T-helper 22 cell (primary cell): ENCODE data around the gene DLGAP3.

ENCODE experiments used
- DNase-seq: peaks from one replicate; pipeline ENCODE4 v3.0.0-alpha.2; 2020; ENCODE audit warnings: low read depth

Gene DLGAP3

DNA sequence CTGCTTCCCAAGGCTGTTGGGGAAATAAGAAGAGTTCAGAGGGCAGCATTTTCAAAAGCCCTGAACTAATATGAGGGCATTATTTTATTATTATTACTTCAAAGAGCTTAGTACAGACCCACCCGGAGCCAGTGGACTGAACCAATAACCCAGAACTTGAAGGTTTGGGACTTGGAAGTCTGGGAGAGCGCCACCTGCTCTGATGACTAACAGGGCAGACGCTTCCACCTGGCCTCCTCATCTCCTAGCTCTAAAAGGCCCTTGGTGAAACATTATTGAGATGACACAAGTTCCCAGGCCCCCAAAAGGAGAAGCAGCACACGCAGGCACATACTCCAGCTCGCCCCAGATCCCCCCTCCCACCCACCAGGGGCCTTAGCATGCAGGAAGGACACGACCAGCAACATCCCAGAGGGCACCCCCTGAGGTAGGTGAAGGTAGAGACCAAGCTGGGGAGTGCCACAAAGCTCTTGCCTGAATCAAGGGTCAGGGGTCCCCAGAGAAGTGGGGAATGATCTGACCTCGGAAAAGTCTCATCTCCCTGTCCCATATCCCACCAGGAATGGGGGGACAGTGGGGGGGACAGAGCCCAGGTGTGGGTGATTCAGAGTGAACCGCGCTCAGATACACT lies 1.3 kb downstream of the DLGAP3 start:
- no peak for DNase-seq

GRCh38 chr1:34927316-34927715 lies 2.1 kb downstream of the DLGAP3 start:
- no peak for DNase-seq

GRCh38 chr1:34926894-34927293 lies 2.6 kb downstream of the DLGAP3 start:
- DNase-seq = no peak

DNA sequence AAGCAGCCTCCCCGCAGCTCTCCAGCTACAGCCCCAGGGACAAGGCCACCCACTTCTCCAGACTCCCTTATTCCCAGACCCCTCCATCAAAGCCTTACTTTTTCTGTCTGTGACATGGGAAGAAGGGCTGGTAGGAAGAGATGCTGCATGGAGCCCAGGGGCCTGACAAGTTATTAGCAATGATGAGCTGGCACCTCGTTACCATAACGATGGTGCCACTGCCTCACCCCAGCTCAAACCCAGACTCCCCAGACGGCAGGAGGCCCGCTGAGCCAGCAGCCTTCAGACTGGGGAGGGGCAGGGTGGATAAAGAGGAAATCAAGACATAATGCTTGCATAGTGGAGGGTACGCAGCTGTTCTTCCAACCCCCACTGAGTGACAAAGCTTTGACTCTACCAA lies 3.3 kb downstream of the DLGAP3 start:
- no peak for DNase-seq

GRCh38 chr1:34925730-34926129 lies 3.7 kb downstream of the DLGAP3 start:
- no peak for DNase-seq

DNA sequence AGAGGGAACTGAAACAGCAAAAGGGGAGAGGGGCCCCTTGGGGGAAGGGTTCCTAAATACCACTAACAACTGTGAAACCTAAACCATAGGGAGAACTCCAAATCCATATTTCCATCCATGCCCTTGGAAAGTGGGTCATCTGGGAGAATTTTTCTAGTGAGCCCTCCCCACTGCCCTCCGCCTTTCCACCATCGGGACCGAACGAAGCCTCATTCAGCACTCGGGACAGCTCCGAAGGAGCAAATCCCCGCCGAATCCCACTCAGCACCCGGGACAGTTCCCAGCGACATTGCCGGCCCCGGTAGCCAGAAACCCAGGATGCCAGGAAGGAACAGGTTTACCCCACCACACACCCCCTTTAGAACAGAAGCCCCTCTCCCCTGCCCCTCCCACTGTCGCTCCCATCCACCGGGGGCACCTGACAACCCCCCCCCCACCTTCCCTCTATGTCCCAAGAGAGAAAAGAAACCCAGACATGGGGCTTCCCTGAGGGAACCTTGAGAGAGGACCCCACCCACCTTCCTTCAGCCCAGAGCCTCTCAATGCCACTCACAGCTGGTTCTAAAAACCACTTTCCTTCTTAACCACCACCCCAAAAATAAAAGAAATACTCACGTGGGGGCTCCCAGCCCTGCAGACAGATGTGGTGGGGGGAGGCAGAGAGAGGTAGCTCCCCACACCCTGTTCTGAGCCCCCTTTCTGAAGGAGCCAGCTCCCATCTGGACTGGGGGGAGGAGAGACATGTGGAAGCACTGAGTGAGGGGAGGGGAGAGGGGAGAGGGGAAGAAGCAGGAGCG lies 4.5 kb downstream of the DLGAP3 start:
- DNase-seq = no peak

- no peak for DNase-seq
These were observed 6.0 kb downstream of the DLGAP3 start for GRCh38 chr1:34923490-34923889.

GRCh38 chr1:34918977-34919561 lies 10.4 kb downstream of the DLGAP3 start:
- no peak for DNase-seq

DNA sequence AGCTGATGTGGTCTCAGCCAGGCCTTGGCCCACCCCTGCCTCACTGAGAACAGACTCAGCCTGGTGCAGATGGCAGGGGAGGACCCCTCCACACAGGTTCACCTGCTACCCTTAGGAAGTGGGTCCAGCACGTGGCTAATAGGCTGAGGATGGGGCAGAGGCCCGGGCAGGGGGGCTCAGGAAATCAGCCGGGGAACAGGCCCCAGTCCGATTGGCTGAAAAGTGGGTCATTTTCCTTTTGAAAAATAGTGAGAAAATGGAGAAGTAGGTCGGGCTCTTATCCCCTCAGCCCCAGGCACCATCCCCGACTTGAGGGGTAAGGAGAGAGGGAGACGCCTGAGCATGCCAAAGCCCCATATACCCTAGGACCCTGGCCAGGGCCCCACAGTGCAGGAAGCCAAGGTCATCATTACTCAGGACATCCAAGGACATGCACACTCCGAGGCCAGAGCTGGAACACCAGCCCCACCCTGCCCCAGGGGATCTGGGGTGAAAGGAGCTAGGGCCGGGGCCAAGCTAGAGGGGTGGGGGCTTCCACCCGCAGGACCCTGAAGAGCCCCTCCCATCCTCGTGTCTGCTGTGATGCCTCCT lies 11.0 kb downstream of the DLGAP3 start:
- no peak for DNase-seq

- no peak for DNase-seq
These were observed 12.4 kb downstream of the DLGAP3 start for GRCh38 chr1:34917017-34917416.

DNA sequence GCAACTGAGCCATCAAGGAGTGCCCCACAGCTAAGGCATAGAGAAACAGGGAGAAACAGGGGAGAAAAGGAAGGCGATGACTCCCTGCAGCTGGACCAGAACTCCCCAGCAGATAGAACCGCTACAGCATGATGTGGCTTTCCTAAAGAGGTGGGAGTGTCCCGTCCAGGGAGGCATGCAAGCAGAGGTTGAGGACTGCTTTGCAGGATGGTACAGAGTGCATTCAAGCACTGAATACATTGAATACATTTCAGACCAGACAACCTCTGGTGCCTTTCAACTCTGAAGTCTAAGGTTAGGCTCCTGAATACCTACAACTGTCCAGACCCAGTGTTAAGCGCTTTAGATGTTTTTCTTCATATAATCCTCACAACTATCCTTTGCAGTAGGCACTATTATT lies 13.3 kb downstream of the DLGAP3 start:
- DNase-seq = no peak

DNA sequence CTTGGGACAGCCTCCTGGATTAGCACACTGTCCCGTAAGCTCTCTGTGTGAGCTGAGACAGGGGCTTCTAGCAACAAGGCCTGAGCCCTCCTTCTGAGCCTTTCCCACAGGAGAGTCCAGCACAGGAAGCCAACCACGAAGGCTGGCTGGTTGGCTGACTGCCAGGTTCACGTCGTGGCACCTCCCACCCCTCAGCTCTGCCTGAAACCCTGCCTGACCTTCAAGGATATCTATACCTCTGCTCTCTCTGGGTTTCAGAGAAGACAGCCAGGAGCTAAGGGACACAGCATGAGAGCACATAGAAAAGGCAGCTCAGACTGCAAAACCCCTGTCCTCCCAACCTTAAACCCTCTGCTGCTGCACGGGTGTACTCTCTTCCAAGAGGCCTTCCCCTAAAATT lies 13.9 kb downstream of the DLGAP3 start:
- no peak for DNase-seq

GRCh38 chr1:34914958-34915357 lies 14.5 kb downstream of the DLGAP3 start:
- no peak for DNase-seq

- DNase-seq = no peak
These were observed 18.0 kb downstream of the DLGAP3 start for GRCh38 chr1:34911465-34911864.

GRCh38 chr1:34910425-34910824 lies 19.0 kb downstream of the DLGAP3 start:
- DNase-seq = no peak

DNA sequence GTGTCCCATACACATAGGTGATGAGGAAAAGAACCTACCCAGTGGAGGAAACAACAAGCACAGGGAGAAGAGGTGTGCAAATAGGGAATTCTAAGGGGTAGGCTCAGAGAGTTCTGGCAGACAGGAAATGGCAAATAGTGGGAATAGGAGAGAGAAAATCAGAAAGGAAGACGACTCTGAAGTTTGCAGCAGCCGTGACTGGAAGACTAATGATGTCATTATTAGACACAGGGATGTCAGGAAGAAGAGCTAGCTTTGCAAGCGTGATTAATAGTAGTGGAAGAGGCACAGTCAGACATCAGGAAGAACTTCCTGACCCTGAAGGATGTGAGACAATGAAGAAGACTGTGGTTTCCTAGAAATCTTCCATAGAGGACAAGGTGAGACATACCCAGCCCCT lies 21.1 kb downstream of the DLGAP3 start:
- no peak for DNase-seq

DNA sequence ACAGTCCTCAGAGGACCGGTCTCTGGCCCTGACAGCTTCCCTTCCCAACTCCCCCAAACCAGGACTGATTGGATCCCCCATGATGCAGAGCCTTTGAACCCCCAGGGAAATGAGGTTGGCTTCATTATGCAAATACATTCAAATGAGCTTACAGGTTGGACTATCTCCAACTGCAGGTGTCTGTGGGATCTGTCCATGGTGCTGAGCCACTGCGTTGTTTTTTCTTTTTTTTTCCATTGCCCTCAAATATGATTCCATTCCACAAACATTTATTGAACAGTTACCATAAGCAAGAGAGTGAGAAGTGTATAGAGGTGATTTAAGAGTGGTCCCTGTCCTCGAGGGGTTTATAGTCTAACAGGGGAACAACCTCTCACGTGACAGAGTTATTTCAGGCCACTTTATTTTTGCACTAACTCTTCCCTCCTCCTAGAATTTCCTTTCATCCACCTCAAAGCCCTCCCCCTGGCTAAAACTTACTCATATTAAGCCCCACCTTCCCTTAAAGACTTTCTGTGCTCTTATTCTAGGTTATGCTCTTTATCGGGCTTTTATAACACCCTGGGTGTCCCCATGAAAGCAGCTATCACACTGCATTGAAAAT lies 21.9 kb downstream of the DLGAP3 start:
- no peak for DNase-seq

GRCh38 chr1:34906756-34907155 lies 22.7 kb downstream of the DLGAP3 start:
- DNase-seq = no peak

DNA sequence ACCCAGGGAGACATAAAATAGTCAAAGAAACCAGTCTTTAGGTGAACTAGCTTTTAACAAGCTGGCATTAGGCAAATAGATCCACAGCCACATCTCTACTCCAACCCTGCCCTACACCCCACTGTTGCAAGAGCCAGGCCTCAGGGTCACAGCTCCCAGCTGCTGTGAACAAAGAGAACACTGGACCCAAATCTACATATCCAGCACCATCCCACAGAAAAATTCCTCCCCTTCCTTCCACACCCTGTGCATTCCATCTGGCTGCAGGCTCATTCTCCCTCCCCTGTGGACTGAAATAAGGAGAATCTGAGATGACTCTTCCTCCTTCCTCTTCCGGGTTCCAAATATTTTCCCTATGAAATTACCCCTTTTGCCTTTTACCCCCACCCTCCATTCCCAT lies 23.2 kb downstream of the DLGAP3 start:
- DNase-seq = no peak

DNA sequence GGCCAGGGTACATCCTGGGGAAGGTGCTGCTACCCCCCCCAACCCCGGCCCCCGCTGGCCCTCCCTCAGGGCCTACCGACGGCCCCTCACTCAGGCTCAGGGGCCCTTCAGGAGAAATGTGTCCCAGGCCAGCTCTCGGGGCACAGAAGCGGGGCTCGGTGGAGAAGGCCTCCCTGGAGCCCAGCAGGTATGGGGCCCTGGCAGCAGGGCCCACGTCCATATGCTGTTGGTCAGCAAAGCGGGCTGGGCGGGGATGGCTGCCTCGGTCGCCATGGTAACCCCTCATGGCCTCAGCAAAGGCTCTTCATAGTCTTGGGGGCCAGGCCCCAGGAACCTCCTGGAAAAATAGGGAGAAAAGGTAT lies 24.4 kb downstream of the DLGAP3 start:
- no peak for DNase-seq

- no peak for DNase-seq
These were observed 25.0 kb downstream of the DLGAP3 start for GRCh38 chr1:34904236-34905097.

GRCh38 chr1:34901919-34902318 lies 27.5 kb downstream of the DLGAP3 start:
- no peak for DNase-seq
